GM19238 (cell line): ENCODE data around the gene KCNK3.

Experiments used
- DNase-seq: peaks from one replicate; pipeline ENCODE4 v3.0.0; 2011; ENCODE audit warnings: low spot score; ENCODE audit not compliant: insufficient read length

KCNK3 gene

GRCh38 chr2:26711457-26712161 lies 19.1 kb downstream of the KCNK3 start:
- DNase-seq, result no peak

DNA sequence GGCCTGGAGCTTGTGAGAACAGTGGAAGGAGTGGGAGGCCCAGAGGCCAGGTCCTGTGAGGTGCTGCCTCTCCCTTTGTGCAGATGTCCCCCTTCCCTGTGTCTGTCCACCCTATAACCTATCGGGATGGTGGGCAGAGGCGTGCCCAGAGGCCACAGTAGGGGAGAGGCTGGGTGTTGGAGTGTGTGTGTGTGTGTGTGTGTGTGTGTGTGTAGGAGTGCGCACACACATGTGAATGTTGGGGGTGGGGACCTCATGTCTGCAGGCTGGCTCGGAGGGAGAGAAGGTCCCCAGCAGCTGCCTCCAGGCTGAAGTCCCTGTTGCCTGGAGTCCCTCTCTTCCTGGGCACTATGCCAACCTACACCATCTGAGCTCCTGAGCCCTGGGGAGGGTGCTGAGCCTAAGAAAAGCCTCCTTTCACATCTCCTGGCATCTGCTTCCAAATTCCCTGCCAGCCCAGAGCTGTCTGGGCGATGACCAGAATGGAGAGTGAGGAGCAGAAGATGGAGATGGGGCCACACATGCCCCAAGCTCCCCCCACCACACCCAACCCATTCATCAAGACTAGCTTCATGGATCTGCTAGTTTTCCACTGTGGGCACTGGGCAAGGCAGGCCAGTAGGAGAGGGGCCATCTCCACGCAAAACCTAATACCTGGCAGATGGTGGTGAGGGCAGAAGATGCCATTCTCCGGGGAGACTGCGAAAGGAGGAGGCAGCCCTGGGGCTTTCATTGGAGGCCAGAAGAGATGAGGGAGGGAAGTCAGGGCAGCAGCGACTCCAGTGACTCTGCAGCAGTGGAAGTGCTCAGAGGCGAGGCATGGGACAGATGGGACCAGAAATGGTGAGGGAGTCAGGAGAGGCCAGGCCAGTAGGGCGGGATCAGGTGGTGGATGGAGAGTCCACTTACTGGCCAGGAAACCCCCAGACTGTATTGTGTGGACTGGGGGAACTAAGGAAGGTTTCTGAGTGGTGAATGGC lies 20.3 kb downstream of the KCNK3 start:
- no peak for DNase-seq

GRCh38 chr2:26715528-26716270 lies 23.2 kb downstream of the KCNK3 start:
- no peak for DNase-seq

DNA sequence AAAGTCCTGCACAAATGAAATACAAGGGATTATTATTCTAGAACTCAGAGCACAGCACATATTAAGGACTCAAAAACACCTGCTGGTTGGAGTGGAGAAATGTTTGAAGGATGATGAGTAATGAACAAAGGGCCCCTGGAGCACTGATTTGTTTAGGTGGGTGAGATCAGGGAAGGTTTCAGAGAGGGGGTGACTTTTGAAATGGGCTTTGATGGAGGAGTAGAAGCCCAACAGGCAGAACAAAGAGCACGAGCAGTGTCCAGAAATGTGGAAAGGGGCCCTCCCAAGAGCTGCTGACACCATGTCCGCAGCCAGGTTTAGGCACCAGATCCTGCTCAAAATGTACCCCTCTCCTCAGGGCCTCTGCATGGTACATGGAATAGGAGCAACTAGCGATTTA lies 23.8 kb downstream of the KCNK3 start:
- no peak for DNase-seq

- no peak for DNase-seq
Measured at GRCh38 chr2:26716769-26717168, 24.2 kb downstream of the KCNK3 start.

- no peak for DNase-seq
Measured at GRCh38 chr2:26717362-26717761, 24.8 kb downstream of the KCNK3 start.

DNA sequence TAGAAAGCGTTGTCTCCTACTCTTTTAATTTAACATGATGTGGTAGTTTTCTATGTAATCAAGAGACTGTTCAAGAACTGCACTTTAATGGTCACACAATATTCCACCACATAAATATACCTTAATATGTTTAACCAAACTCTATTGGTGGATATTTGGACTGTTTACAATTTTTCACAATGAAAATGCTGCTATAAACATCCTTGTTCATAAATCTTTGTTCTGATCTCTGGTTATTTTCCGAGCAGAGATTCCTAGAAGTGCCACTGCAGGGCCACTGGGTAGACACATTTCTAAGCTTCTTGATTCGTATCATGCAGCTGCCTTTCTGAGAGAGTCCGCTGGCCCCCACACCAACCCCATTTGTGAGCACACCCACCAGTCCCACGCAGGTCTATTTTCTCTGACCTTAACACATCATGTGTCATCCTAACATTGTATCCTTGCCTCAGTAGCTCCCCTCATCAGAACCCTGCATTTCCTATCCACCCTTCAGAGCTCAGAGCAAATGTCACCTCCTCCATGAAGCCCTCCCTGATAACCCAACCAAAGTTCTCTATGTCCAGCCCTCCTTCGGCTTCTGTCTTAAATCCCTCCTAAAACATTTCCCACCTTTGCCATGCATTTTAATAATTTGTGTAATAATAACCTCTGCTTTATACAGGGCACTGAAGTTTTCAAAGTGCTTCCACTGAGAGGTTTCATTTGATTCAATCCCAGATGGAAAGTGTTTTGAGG lies 26.6 kb downstream of the KCNK3 start:
- DNase-seq, result no peak

DNA sequence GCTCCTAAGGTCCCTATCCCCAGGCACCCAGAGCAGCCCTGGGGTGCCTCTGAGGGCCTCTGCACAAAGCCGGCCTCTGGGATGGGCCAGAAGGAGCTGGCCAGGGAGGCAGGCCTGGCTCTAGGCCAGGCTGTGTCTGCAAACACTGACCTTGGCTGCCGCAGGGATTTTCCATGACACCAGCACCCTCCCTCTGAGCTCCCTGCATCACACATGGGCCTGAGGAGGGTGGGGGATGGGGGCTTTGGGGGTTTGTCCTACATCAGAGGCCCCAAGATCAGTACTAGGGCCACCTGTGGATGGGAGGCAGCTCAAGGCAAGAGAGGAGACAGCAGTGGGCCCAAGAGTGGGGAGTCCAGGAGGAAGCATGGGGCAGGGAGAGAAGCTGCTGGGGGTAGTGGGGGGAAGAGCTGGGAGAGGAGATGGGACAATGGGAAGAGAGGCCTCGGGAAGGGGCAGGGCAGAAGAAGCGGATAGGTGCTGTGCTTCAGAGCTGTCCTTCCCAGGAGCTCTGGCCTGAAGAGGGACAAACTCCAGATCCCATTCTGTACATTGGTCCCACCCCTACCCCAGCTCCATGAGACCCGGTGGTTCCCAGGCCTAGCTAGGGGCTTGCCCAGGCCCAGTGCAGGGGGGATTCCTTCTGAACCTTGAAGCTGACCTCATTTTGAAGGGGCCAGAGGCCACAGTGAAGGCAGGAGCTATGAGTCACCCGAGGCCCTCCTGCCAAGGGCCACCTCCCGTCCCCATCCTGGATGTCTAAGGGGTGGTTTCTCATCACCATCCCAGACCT lies 28.0 kb downstream of the KCNK3 start:
- DNase-seq, result no peak

DNA sequence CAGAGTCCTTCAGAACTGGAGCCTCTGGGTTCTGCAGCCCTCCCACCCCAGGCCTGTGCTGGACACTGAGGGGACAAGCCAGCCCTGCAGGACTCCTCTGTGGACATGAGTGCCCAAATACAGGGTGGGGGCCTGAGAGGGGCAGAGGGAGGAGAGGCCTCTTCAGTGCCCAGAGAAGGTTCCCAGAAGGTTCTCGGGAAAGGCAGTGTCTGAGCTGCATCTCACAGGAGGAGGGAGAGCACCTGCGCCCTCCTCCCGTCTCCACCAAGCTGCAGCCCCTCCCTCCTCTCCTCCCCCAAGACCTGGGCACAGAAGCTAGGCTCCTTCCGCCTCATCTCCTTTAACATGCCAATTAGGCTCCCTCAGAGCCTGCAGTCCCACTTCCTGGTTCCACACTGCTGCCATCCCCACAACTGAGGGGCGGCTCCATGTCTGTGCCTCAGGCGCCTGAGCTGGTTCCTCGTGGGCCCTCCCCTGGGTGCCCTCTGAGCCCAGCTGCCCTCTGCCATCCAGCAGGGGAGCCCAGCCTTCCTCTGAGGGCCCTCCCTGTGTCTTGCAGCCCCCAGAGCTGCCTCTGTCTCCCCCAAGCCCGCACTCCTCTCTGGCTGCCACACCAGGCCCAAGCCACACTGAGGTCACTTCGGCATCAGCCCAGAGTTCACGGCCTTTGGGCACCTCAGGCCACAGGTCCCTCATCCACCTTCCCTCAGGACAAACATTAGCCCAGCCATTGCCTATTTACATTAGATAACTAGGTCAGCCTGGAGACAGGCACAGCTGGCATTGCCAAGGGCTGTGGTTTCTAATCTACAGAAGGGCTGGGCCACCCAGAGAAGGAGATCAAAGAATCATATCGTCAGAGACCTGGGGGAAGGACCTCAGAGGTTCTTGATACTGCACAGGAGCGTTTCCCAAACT lies 28.9 kb downstream of the KCNK3 start:
- DNase-seq, result no peak

GRCh38 chr2:26722328-26722727 lies 29.8 kb downstream of the KCNK3 start:
- DNase-seq, result no peak

DNA sequence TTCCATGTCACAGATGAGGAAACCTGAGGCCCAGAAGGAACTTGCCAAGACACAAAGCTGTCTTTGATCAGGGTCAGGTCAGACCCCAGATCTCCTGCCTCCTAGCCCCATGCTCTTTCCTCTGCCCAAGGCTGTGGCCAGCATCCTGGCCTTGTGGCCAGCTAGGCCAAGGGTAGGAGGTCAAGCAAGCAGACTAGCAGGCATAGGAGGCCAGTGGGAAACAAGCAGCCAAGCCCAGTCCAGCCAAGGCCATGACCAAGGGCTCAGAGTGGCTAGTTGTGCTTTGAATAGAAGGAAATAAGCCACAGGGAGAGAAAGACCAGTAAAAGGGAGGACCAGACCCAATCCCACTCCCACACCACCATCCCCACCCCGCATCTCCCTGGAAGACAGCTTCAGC lies 30.4 kb downstream of the KCNK3 start:
- no peak for DNase-seq

- DNase-seq, result no peak
Measured at GRCh38 chr2:26723475-26723874, 31.0 kb downstream of the KCNK3 start.

- DNase-seq, result no peak
Measured at GRCh38 chr2:26723991-26724750, 31.6 kb downstream of the KCNK3 start.

GRCh38 chr2:26724784-26725520 lies 32.4 kb downstream of the KCNK3 start:
- no peak for DNase-seq

GRCh38 chr2:26725521-26725820 lies 32.9 kb downstream of the KCNK3 start:
- no peak for DNase-seq

DNA sequence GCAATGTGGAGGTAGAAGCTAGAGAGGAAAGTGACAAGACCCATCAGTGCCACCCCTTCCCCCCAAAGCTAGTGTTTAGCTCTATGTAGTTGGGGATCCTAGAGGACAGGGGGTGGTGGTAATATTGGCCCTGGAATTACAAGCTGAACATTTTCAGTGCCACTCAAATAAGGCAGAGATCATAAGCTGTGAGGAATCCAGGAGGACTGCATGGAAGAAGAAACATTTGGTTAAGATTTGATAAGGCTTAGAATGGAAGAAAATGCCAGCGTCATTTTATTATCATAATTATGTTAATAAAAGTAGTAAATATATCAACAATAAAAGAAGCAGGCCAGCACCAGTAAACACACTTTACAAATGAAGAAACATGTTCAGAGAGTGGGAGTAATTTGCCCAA lies 33.7 kb downstream of the KCNK3 start:
- no peak for DNase-seq

DNA sequence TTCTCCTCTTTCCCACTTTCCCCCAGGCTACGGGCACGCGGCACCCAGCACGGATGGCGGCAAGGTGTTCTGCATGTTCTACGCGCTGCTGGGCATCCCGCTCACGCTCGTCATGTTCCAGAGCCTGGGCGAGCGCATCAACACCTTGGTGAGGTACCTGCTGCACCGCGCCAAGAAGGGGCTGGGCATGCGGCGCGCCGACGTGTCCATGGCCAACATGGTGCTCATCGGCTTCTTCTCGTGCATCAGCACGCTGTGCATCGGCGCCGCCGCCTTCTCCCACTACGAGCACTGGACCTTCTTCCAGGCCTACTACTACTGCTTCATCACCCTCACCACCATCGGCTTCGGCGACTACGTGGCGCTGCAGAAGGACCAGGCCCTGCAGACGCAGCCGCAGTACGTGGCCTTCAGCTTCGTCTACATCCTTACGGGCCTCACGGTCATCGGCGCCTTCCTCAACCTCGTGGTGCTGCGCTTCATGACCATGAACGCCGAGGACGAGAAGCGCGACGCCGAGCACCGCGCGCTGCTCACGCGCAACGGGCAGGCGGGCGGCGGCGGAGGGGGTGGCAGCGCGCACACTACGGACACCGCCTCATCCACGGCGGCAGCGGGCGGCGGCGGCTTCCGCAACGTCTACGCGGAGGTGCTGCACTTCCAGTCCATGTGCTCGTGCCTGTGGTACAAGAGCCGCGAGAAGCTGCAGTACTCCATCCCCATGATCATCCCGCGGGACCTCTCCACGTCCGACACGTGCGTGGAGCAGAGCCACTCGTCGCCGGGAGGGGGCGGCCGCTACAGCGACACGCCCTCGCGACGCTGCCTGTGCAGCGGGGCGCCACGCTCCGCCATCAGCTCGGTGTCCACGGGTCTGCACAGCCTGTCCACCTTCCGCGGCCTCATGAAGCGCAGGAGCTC lies 35.4 kb downstream of the KCNK3 start:
- no peak for DNase-seq
